Stimulated activated CD8-positive, alpha-beta memory T cell treated with anti-CD3 and anti-CD28 coated beads, Interleukin-15, amount 100 ng/mL, for 1 hour (primary cell): ENCODE results near the gene ACTN4.

Experiments used
- DNase-seq: peaks from one replicate; pipeline ENCODE4 v3.0.0-alpha.2; 2020; ENCODE audit warnings: low read depth

The ACTN4 gene

DNA sequence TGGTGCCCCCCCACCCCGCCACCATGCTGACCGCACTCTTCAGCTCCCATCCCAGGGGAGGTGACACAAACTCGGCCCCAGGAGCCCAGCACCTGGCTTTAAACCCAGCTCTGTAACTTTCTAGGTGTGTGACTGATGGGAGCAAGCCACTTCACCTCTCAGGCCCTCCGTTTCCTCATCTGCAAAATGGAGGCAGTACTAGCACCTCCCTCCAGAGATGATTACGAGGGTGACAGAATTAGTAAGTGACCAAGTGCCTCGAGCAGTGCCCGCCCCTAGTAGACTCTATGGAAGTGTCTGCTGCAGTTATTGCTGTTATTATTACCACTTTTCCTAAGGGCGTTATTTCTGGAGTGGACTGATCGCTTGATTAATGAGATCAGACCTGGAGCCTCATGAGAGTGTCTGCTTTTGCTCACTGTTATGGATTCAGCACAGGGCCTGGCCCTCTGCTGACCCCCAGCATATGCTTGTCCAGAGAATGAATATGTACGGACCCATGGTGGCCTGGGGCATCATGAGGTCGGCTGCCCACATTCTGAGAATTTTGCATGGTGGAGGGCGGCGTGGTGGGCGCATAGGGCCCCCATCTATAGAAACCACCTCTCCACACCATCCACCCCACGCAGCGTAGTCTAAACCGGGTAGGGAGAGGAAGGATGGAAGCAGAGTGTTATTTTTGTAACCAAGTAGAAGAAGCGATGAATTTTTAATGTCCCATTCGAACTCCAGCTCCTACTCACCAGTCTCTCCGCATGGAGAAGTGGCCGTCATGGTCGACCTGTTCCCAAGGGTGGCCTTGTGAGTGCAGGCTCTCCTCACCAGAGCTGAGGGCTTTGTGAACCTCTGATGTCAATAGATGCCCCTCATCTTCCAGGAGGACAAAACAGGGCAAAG, 48.6 kb downstream of the ACTN4 start:
- DNase-seq, result no peak

DNA sequence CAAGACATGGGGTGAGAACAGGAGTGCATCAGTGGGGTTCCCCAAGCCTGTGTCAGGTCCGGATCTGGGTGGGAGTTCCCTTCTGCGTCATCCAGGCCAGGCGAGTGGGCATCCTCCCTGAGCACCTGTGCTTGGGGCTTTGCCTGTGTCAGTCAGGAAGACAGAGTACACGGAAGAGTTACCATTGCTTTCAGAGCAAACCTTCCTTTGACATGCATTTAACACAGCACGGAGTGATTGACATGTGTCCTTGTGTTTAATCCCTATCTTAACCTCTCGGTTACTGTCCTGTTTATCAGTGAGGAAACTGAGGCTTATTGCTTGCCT, 49.2 kb downstream of the ACTN4 start:
- DNase-seq, result no peak

DNA sequence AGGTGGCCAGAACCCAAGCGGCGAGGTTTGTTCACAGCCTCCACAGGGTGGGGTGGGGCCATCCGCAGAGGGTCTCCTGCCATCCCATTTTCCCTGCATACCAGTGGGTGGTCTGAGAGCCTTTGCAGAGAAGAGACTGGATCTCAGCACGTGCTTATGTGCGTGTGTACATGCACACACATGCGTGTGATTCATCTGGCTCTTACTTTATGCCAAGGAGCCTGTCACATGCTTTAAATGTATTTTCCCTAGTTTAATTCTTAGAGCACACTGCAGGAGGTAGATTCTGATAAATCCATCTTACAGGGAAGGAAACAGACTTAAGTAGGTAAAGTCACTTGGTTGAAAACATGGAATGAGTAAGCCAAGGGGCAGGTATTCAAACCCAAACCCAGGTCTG, 49.7 kb downstream of the ACTN4 start:
- no peak for DNase-seq

DNA sequence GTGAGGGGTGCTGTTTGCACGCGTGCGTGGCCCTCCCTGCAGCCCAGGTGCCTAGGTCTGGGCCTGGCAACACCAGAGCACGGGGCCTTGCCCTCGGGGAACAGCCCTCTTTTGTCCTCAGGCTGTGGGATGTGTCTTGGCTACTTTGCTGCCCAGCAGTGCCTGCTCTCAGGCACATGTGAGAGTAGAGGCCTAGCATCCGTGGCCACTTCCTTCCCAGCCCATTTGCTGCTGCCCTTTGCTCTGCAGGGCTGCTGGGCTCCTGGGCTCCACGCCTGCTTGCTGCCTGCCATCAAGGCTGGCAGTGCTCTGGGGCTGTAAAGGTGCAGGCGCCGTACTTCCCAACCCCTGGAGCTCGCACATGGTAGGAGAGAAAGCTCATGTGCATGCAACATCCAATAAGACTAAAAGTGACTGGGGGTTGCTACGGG, 50.2 kb downstream of the ACTN4 start:
- DNase-seq, result no peak

DNA sequence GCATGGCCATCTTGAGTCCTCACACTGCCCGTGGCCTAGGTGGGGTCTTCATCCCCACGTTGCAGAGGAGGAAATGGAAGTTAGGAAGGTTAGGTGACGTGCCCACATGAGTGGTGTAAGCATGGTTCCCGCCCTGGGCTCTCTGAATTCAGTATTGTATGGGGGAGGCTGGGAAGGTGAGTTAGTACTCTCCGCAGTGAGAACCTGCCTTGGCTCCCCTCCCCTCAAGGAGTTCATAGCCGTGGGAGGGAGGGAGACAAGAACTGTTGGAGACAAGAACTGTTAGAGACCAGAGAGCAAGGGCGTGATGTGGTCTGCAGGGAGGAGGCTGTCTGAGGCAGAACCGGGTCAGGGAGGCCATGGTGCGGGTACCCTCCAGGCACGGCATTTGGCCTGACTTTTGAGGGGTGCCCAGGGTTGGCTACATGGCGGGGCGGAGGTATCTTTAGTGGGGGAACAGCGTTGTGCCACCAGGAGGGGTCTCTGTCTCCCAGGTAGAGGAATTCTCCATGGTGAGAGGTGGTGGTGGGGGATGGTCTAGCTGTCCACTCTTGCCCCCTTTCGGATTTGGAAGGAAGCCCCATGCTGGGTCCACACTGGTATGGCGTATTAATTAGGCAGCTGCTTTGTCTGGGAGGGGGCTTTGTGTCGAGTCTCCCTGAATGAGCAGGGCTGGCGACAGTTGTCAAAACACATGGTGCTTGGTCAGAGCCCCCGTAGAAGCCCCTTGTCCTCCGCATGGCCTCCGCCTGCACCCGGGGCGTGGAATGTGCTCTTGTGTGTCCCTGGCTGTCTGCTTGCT, 51.0 kb downstream of the ACTN4 start:
- no peak for DNase-seq

DNA sequence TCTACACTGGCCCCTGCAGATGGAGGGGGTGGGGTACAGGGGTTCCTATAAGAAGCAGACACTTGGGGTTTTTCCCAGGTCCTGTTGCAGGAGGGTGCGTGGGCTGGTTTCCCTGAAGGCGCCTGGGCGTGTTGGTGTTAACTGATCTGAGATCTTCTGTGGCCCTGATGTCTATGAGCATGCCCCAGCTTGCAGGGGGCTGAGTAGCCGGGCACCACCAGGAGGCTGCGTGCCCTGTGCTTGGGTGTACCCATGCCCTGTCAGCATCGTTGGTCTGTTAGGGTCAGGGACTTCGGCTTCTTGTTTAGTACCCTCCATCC, 51.5 kb downstream of the ACTN4 start:
- DNase-seq, result no peak

DNA sequence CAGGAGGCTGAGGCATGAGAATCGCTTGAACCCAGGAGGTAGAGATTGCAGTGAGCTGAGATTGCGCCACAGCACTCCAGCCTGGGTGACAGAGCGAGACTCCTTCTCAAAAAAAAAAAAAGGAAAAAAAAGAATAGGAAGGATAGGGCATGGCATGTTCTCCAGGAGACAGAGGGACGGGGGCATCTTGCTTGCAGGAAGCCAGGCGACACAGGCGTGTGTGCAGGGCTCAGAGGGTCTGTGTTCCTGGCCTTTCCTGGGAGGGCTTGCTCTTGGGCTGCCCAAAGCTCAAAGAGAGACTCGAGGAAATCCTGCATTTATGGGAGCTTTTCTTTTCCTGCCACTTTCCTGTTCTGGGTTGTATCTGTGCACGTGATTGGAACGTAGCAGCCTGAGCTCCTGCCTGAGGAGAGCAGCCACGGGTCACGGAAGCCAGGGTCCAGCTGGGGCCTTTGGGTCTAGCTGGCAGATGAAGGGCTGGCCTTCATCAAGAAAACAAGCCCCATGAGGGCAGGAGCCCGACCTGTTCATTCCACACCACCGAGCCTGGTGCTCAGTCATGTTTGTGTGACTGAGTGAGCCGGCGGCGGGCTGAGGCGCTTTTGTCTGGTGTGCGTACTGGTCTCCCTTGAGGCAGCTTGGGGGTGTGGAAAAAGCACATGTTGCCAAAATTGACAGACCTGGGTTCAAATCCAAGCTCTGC, 52.3 kb downstream of the ACTN4 start:
- no peak for DNase-seq

DNA sequence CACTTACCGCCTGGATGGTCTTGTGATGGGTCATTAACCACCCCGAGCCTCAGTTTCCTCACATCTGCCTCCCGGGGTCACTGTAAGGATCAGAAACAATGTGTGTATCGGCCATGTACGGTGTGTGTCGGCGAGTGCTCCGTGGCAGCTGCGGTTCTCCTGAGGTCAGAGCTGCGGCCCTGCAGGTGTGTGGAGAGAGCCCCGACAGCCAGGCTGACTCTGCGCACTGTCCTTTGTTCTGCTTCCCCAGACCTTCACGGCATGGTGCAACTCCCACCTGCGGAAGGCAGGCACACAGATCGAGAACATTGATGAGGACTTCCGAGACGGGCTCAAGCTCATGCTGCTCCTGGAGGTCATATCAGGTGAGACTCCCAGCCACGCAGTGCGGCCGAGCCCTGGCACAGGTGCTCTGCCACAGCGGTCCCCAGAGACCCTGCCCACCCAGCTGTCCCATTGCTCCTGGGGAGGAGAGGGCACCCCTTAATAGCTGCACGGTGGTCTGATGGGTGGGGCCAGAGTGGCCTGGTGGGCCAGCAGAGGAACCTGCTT, 53.0 kb downstream of the ACTN4 start:
- no peak for DNase-seq

DNA sequence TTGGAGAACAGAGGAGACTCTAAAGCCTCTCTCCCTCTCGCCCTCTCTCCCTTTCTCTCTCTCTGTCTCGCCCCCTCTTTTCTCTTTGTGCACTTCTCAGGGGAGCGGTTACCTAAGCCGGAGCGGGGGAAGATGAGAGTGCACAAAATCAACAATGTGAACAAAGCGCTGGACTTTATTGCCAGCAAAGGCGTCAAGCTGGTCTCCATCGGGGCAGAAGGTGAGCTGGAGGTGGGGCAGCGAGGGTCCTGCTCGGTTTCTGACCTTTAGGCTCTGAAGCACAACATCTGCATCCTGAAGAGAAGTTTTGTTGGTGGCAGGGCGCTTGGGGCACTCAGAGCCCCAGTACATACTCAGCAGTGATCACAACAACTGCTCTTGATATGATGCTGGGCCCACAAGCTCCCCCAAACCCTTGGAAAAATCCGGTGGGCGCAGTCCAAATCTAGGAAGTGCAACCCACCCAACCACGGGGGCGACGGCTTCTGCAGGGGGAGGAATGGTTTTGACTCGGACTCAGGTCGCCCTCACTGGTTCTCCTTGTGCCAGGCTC, 53.5 kb downstream of the ACTN4 start:
- DNase-seq, result no peak

DNA sequence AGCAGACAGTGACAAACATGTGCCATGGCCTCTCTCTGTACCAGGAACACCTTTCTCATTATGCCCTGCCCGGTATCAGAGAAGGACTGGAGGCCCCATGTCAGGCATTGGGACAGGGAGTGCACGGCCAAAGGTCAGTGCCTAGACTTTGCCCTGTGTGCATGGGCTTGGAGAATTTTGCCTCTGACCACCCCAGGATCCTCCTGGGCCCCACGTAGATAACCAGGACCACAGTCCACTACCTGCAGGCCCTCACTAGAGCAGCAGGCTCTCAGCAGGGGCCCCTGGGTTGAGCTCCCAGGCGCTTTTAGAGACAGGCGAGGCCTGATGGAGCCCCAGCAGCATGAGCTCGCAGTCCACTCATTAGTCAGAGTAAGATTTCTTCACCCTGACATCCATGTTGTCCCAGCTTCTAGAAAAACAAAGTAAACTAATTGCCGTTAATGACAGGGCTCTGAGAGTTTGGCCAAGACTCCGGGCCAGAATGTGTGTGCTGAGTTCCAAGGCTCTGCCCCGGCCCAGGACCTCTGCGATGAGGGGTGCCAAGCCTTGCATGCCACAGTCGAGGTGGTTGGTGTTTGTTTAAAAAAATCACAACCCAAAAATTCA, 54.1 kb downstream of the ACTN4 start:
- DNase-seq, result no peak

DNA sequence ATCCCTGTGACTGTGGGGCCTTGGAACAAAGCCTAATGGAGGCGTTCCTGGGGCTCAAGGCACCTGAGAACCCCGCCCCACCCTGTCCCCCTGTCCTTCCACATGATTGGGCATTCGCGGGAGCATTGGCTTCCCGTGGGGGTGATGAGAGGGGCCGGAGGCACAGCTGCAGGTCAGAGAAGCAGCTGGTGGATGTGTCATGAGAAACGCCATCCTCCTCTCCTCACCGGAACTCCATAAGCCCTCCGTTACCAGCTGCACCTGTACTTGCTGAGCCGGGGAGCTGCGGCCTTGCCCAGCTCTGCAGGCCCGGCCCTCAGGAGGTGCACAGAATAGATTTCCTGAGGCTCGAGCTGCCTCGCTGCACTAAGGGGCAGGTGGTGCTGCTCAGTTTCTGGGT, 54.8 kb downstream of the ACTN4 start:
- no peak for DNase-seq

DNA sequence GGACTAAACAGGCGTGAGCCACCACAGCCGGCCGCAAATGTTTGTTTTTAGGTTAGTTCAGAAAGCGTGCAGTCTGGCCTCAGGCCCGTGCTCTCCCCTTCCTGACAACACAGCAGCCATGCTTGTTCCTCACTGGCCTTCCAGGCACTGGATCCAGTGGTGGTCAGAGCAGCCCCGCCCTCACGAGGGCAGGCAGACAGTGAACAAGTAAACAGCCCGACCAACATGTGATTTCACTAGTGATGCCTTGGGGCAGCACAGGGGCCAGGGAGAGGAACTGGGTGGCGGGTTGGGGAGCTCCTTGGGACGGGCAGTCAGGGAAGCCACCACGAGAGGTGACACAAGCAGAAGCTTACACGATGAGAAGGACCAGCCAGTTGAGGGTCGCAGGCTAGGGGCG, 56.1 kb downstream of the ACTN4 start:
- no peak for DNase-seq

DNA sequence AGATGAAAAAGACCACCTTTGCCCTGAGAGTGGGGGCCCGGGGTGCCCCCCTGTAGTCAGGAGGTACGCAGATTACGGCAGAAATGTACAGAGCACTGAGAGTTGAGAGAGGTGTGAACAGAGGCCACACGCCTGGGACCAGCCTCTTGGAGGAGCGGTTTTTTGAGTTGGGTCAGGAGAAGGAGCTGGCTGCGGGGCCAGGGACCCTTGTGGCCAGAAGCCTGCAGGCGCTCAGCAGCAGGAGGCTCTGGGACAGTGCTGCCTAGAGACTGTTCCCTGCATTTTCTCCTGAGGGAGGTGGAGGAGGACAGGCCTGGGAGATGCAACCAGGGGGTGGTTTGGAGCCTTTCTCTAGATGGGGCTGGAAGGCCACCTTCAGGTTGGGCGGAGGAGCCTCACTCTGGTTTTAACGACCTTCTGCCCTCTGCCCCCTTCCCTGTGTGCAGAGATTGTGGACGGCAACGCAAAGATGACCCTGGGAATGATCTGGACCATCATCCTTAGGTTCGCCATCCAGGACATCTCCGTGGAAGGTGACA, 57.1 kb downstream of the ACTN4 start:
- no peak for DNase-seq

DNA sequence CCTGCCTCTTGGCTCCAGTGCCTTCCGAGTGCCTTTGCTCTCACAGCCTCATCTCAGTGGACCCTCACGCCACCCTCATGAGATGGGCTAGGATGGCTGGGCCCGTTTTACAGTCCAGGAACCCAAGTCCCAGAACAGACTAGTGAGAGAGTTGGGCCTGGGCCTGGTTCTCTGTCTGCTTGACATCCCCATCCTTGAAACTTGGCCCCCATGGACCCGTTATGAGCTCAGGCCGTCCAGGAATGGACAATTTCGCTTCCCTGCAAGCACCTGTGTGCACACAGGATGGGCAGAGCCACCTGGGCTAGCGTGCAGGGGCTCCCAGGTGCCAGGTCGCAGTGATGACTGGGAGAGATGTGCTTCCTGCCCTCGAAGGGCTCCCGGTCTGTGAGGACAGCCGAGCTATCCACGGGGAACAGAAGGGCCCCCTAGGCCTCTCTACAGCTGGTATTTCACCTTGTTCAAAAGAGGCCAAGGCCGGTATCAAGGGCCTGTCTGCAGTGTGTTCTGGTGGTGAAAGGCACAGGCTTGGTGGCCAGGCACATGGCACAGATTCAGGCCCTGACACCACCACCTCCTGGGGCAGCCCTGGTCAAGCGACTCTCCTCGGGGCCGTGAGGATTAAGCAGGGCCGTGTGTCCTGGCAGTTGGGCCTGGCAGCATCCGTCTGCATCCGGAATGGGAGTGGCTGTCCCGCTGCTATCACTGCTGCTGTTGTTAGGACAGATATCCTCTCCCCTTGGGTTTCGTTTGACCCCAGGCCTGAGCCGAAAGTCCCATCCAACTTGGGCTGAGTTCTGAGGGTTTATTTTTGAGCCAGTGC, 58.0 kb downstream of the ACTN4 start:
- DNase-seq, result no peak

DNA sequence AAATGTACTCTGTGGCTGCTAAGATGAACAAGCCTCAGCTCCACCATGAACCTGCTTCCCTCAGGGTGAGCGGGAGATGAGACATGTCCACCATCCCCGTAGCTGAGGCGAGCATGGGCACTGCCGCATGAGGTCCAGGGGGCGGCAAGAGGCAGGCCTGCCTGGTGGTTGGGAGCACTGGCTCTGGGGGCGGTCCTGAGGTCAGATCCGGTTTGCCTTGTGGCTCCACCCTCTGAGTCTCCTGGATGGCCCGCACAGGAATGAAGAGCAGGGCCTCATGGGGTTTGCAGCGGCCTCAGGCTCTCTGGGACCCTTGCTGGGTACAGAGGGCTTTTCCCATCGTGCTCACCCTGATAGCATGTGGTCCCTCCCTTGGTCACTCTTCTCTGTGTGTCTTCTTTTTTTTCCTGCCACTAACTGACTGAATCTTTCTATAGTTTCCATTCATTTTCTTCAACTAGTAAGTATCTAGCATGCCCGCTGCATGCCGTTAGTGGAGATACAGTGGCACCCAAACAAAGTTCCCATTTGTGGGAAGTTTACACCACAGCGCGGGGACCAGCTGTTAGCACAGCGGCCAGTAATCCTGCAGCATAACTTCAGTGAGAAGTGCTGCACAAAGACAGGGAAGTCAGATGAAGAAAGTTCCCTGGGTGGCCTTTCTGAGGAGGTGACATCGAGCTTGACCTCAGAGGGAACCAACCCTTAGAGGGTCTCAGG, 59.5 kb downstream of the ACTN4 start:
- no peak for DNase-seq

DNA sequence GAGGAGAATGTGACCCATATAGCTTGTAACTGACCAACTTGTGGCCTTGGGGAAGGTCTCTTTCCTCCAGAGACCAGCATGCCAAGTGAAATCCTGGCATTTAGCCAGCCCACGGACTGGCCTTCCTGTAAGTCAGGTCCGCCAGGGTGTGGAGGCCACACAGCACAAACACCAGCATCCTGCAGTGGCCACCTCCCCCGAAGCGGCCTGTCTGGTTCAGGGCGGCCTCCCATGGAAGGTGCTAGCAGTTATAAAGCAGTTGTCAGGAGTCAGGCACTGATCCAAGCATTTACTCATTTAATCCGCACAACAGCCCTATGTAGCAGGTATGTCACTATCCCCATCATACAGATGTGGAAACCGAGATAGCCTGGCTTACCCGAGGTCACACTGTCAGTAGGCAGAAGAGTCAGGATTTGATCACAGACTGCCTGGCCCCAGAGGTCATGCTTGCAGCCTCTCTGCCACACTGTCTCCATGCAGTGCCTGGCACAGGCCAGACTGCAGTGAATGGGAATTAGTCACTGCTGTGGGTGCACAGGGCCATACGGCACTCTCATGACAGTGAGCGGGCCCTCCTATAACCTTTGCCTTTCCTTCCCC, 60.2 kb downstream of the ACTN4 start:
- no peak for DNase-seq

DNA sequence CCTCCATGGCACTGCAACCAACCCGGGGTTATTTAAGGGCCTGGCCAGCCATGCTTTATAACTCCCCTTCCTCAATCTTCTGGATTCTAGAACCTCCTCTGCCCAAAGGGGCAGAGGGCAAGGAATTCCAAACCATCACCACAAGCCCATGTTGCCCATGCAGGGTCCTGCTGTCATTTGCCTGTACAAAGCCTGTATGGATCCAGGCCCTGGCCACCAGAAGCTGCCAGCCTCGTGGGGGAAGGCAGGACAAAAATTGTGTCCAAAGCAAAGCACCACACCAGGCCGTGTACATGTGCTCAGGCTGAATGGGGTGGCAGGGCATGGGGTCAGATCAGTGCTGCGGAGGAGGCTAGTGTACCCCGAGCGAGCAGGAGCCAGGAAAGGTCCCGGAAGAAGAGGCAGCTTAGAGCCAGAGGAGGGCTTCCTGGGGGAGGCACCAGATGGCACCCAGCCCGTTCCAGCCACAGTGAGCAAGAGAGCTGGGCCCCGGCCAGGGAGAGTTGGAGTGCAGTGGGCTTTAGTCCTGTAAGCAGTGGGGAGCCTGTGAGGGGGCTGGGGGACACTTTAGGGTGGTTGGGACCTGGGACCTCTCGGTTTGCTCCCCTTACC, 61.1 kb downstream of the ACTN4 start:
- DNase-seq, result no peak

DNA sequence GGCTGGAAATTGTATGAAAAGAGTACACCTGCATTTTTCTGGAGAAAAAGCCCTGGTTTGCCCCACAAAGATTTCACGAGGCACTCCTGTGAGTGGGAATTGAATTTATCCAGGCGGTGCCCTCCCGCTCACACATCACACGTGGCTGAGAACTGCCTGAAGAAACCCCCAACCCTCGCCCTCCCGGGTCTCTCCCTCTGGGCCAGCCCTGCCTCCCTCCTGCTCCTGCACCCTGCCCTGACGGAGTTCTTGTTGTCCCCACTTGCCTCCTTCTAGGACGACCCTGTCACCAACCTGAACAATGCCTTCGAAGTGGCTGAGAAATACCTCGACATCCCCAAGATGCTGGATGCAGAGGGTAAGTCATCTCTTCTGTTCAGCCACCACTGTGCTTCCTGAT, 61.7 kb downstream of the ACTN4 start:
- DNase-seq, result no peak
